Testis (tissue), 2 donors: ENCODE measurements around the gene RPS26.

Experiments
- CTCF ChIP-seq, 3 experiments: fragments of 450-650 bp in 2 of 3; fragments of 200-600 bp in 1 of 3; sonication (generic) in 1 of 3; IDR thresholded peaks; one replicate each; pipeline ENCODE4 v1.5.1; 2016 to 2019; ENCODE audit warnings: antibody characterized with exemption in 3 of 3, mild to moderate bottlenecking in 2 of 3, moderate library complexity in 1 of 3
- POLR2A ChIP-seq: fragments of 450-650 bp; IDR thresholded peaks from one replicate; pipeline ENCODE4 v1.6.1; 2017; ENCODE audit warnings: antibody characterized with exemption, mild to moderate bottlenecking, moderate library complexity

GRCh38 chr12:56084958-56085543 is 43.3 kb downstream of the RPS26 start:
- TF ChIP-seq POLR2A (no peak), CTCF (IDR thresholded peaks at IDR 0.05) (no peak)
